ENCODE results near the gene PTPDC1.
"Not testable (repeated sequence)": the region's sequence is repeated elsewhere in the genome, so short reads cannot be mapped to it uniquely, and the experiment has no call there.

Gene PTPDC1

GRCh38 chr9:94086486-94087345 lies 2.5 kb downstream of the PTPDC1 start:
- H3K27ac ChIP-seq = no peak overlapping the region
- no peak for TF ChIP-seq CTCF (conservative IDR thresholded peaks at IDR 0.05)

- not testable (repeated sequence) for H3K27ac ChIP-seq
Measured at GRCh38 chr9:94094219-94095145, 10.2 kb downstream of the PTPDC1 start.

GRCh38 chr9:94096819-94097577 lies 12.7 kb downstream of the PTPDC1 start:
- no peak for TF ChIP-seq CTCF (conservative IDR thresholded peaks at IDR 0.05)
- H3K27ac ChIP-seq = no peak overlapping the region

GRCh38 chr9:94097788-94098414 lies 13.6 kb downstream of the PTPDC1 start:
- H3K27ac ChIP-seq = no peak overlapping the region

GRCh38 chr9:94100152-94100879 lies 16.1 kb downstream of the PTPDC1 start:
- TF ChIP-seq CTCF (conservative IDR thresholded peaks at IDR 0.05) = no peak
- no peak overlapping the region for H3K27ac ChIP-seq

More at GRCh38 chr9:94097788-94098414, 13.6 kb downstream of the PTPDC1 start:
- no peak for TF ChIP-seq CTCF (conservative IDR thresholded peaks at IDR 0.05)

- H3K27ac ChIP-seq = no peak overlapping the region
Measured at GRCh38 chr9:94101162-94101853, 17.0 kb downstream of the PTPDC1 start.

More at GRCh38 chr9:94101162-94101853, 17.0 kb downstream of the PTPDC1 start:
- TF ChIP-seq CTCF (conservative IDR thresholded peaks at IDR 0.05) = no peak
